Measurements from ENCODE around the gene KRT86.
"Not testable (repeated sequence)": the region's sequence is repeated elsewhere in the genome, so short reads cannot be mapped to it uniquely, and the experiment has no call there.

KRT86 gene

GRCh38 chr12:52342781-52343490 is 68.5 kb downstream of the KRT86 start:
- DNase-seq, result no peak

GRCh38 chr12:52343550-52343949 is 69.1 kb downstream of the KRT86 start:
- DNase-seq, result no peak

- DNase-seq, result no peak
These were observed 69.7 kb downstream of the KRT86 start for GRCh38 chr12:52344111-52344510.

- DNase-seq, result not testable (repeated sequence)
These were observed 70.6 kb downstream of the KRT86 start for GRCh38 chr12:52345041-52345440.

- DNase-seq, result no peak
These were observed 72.1 kb downstream of the KRT86 start for GRCh38 chr12:52346593-52346992.

- no peak for DNase-seq
These were observed 72.6 kb downstream of the KRT86 start for GRCh38 chr12:52347016-52347415.

GRCh38 chr12:52347551-52348510 is 73.4 kb downstream of the KRT86 start:
- no peak for DNase-seq

- DNase-seq, result no peak
These were observed 74.8 kb downstream of the KRT86 start for GRCh38 chr12:52349196-52349595.

- DNase-seq, result no peak
These were observed 75.7 kb downstream of the KRT86 start for GRCh38 chr12:52350021-52350620.

- no peak for DNase-seq
These were observed 76.3 kb downstream of the KRT86 start for GRCh38 chr12:52350786-52351185.

- no peak for DNase-seq
These were observed 77.0 kb downstream of the KRT86 start for GRCh38 chr12:52351196-52352059.

GRCh38 chr12:52352951-52353350 is 78.5 kb downstream of the KRT86 start:
- no peak for DNase-seq

- DNase-seq, result no peak
These were observed 79.3 kb downstream of the KRT86 start for GRCh38 chr12:52353766-52354165.

GRCh38 chr12:52354200-52354599 is 79.8 kb downstream of the KRT86 start:
- DNase-seq, result peak; percentile 22 to 59

- DNase-seq, result no peak
These were observed 80.7 kb downstream of the KRT86 start for GRCh38 chr12:52355176-52355575.

- DNase-seq, result no peak
These were observed 81.8 kb downstream of the KRT86 start for GRCh38 chr12:52356031-52356761.

- DNase-seq, result no peak
These were observed 82.5 kb downstream of the KRT86 start for GRCh38 chr12:52356762-52357580.
